ENCODE results near the gene ZBP1.
A peak's percentile ranks its signal among the peaks of the same experiment; 100 is the strongest.
"Not testable (repeated sequence)": the region's sequence is repeated elsewhere in the genome, so short reads cannot be mapped to it uniquely, and the experiment has no call there.

Gene ZBP1

DNA sequence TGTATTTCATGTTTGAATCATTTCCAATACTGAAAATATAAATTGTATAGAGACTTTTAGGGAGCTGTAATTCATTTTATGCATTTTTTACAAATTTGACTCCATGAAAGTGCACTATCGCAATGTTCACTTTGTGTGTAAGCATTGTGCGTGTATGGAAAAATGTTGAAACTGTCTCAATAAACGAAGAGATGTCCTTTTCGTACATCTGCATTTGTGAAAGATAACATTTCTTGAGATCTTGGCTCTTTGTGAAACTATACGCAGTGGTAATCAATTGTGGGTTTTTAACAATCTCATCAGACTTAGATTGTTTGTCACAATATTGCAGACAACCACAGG is 18.6 kb upstream of the ZBP1 start:
- DNase-seq = no peak

DNA sequence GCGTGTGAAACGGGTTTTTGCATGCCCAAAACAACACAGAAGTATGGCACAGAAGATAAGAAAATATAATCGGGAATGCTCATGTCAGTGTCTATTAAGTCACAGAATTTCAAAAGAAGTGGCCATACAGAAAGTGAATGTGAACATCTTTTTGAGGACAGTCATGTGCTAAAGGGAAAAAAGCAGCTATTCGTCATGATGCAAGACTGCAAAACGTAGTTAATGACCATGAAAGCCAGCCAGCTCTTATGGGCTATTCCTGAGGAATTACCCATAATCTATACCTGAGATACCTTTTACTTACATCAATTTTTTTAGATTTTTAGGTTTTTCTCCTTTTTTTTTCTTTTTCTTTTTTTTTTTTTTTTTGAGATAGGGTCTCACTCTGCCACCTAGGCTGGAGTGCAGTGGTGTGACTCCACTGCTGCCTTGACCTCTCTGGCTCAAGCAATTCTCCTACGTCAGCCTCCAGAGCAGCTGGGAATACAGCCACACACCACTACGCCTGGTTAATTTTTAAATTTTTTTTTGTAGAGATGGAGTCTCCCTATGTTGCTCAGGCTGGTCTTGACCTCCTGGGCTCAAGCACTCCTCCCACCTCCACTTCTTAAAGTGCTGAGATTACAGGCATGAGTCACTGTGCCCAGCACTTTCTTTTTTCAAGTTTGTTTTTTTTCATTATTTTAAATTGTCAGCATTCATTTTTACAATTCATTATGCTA is 18.1 kb upstream of the ZBP1 start:
- DNase-seq = no peak

DNA sequence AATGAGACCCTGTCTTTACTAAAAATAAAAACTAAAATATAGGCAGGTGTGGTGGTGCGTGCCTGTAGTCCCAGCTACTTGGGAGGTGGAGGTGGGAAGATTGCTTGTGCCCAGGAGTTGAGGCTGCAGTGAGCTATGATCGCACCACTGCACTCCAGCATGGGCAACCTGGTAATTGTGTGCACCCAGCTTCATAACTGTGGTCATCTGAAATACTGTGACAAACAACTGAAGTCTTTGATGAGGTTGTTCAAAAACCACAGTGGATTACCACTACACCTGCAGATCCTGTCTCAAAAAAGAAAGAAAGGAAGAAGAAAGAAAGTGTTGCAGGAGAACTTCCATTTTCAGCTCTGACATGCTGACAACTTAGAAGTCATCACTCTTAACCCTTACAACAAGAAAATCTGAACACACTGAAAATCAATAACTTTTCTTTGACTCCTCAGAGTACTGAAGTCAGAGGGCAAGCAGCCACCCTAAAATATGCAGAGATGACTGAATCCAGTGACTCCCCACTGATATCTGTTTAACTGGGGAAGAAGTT is 13.8 kb upstream of the ZBP1 start:
- no peak for DNase-seq

DNA sequence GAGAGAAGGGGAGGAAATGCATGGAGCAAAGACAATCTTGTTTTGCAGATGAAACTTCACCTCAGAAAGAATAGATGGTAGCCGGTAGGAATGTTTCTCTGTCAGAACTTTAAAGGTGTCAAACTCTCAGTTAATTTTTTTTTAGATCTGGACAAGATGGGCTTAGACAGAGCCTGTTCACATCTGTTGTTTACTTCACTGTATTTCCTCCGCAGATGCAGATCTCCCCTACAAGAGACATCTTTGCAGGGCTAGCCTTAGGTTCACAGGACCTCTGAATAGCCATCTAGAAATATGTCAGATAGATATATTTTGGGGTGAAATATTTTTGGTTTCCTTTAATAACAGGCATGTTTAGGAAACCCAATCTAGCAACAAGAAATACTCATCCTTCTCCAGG is 12.1 kb upstream of the ZBP1 start:
- DNase-seq = no peak

DNA sequence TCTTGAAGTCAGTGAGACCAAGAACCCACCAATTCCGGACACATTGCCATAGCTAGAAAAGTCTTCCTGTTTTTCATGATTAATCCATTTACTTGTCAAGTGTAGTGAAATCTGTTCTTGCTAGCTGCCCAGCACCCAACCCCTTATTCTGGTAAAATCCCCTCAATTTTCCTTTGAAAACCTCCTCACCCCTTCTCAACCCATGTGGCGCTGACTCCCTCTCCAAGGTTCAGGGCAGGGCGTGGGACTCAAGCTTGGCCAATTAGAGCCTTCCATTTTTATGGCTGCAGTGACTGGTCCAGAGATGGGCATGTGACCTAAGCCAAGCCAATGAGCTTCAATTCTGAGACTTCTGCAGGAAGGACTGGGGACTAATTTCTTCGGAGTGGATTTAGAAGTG is 9.8 kb upstream of the ZBP1 start:
- DNase-seq = no peak

DNA sequence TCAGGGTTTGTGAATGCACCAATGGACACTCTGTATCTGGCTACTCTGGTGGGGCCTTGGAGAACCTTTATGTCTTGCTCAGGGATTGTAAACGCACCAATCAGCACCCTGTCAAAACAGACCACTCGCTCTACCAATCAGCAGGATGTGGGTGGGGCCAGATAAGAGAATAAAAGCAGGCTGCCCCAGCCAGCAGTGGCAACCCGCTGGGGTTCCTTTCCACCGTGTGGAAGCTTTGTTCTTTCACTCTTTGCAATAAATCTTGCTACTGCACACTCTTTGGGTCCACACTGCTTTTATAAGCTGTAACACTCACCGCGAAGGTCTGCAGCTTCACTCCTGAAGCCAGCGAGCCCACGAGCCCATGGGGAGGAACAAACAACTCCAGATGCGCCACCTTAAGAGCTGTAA is 9.3 kb upstream of the ZBP1 start:
- not testable (repeated sequence) for DNase-seq

DNA sequence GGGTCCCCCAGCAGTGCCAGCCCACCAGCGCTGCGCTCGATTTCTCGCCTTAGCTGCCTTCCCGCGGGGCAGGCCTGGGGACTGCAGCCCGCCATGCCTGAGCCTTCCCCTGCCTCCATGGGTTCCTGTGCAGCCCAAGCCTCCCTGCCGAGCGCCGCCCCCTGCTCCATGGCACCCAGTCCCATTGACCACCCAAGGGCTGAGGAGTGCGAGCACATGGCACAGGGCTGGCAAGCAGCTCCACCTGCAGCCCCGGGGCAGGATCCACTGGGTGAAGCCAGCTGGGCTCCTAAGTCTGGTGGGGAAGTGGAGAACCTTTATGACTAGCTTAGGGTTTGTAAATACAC is 8.7 kb upstream of the ZBP1 start:
- not testable (repeated sequence) for DNase-seq

DNA sequence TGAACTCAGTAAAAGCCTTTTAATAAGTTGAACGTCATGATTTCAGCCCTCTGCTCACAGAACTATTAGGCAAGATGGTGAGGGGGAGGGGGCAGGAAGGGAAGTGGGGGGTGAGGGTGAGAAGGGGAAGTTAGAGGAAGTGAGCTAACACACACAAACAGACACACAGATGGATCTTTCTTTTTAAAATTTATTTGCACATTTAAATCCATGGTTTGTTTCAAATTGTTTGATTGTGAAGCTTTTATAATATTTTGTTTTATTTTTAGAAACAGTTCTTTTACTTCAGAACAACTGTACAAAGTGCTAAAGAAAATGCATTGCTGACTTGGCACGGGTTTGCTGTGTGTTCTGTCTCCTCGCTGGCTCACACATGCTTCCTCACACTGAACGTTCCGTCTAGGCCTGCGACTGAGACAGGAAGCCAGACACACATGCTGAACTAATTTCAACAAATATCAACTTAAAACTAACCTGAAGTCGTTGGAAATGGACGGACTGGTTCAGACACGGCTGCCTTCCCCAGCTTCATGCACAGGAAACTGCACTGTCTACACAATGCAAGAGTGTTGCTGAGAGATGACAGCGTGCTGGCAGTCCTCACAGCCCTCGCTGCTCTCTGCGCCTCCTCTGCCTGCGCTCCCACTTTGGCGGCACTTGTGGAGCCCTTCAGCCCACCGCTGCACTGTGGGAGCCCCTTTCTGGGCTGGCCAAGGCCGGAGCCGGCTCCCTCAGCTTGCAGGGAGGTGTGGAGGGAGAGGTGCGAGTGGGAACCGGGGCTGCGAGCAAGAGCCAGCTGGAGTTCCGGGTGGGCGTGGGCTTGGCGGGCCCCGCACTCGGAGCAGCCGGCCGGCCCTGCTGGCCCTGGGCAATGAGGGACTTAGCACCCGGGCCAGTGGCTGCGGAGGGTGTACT is 8.1 kb upstream of the ZBP1 start:
- DNase-seq = peak; percentile 68

DNA sequence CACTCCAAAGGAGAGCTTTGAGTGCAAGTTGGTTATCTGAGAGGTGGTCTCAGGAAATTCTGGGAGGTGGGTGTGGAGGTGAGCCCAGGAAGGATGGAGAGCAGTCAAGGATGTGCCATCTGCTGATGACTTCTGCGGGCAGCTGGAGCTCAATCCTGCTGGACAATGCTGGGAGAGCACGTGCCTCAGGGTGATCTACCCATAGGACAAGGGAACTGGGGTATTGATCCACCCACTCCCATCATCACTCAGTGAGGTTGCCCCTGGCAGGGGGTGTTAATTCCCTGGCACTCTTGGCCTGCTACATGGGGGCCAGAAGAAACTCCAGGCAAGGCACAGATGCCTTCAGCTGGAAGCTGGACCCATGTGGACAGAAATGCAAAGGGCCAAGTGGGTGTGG is 7.1 kb upstream of the ZBP1 start:
- no peak for DNase-seq

DNA sequence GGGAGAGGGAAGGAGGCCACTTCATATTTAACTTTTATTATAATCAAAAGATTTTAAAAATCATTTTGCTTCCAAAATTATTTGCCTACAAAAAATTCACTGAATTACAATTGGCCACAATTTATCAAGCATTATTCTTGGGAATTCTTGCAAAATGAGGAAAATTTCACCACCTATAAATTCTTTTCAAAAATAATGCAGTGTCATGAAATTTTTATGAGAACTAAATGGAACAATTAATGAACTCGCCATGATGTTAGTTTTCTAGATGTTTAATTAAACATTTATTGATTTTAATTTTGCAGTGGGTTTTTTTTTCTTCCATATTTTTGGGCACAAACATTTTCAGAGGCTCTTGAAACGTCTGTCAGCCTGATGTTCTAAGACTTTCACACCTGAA is 5.8 kb upstream of the ZBP1 start:
- no peak for DNase-seq

DNA sequence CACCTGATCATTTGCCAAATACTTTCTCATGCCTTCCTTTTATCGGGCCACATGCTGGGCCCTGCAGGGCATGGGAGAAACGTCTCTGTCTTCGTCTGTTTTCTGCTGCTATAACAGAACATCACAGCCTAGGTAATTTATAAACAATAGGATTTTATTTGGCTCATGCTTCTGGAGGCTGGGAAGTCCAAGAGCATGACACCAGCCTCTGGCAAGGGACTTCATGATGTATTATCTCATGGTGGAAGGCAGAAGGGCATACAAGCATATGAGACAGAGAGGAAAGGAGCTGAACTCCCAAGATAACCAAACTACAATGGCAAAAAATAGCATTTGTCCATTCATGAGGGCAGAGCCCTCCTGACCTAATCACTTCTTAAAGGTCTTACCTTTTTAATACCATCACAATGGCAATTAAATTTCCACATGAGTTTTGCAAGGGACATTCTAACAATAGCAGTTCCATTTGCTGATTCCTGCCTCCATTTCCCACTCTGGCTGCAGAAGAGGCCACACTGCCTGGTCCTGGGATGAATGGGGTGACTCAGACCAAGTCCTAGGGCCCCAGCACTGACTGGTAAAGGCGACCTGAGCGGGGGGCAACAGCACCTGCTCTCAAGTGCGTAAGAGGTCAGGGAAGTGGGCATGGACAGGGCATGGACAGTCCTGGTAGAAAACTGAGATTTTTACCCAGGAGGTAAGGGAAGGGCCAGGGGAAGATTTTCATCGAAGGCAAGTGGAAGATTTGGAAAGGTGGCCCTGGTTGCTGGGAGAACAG is 5.1 kb upstream of the ZBP1 start:
- no peak for DNase-seq

DNA sequence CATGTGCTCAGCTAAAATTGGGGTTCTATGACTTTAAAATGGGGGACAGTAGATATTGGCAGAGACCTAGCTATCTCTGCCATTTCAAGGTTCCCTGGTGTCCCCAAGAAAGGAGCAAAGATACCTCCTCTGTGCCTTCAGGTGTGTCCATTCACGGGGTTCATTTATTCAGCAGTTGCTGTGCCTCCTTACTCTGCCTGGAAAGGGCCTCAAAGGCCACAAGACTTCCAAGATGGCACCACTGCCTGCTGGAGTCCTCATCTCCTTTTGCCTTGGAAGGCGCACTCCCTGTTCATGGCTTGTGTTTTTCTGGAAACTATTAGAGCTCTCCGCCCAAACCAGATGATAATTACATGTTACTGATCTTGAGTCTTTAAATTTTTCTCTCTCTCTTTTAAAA is 3.9 kb upstream of the ZBP1 start:
- no peak for DNase-seq

DNA sequence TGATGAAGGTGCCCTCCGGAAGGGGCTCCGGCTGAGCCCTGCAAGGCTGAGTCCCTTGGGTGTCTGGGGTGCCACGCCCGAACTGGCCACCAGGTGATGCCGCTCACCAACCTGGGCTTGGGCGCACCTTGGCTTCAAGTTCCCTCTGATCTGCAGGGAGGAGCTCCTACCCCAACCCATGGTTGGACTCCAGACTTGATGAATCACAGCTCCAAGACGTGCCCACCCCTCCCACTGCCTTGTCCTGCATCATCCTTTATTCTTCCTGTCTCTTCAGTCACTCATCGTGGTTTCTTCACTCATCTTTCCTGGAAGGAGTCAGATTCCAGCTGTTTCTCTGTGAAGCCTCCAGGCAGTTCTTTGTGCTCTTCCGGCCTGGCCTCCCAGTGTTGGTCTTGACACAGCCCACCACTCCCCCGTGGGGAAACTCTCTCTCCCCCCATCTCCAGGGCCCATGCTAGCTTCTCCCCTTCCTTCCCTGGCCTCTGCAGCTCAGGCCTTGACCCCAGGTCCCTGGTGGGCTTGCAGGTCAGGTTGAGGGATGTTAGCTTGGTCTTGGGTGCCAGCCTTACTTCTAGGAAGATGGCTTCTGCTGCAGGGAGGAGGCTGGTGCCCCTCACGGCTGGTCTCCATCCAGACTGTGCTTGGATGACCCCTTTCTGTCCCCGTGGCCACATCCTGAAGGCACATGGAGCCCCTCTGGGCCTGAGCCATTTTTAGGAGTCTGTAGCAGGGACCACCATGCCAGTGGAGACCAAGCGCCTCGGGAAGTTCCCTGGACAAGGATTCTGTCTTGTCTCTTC is 2.6 kb upstream of the ZBP1 start:
- peak; percentile 78 for DNase-seq

DNA sequence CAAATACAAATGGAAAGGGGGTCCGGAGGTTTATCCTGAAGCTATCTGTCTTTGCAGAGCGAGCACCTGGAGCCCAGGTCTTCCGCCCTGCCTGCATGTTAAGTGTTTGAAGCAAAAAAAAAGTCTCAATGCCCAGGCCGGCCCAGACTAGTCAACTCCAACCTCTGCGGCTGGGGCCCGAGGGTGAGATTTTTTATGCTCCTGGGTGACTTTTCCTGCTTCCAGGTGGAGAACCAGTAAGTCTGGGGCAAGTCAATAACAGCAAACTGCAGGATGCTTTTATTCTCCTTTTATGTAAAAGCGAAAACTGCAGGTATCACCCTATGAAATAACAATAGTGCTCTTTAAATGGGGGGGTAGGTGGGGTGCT is 2.0 kb upstream of the ZBP1 start:
- DNase-seq = no peak

DNA sequence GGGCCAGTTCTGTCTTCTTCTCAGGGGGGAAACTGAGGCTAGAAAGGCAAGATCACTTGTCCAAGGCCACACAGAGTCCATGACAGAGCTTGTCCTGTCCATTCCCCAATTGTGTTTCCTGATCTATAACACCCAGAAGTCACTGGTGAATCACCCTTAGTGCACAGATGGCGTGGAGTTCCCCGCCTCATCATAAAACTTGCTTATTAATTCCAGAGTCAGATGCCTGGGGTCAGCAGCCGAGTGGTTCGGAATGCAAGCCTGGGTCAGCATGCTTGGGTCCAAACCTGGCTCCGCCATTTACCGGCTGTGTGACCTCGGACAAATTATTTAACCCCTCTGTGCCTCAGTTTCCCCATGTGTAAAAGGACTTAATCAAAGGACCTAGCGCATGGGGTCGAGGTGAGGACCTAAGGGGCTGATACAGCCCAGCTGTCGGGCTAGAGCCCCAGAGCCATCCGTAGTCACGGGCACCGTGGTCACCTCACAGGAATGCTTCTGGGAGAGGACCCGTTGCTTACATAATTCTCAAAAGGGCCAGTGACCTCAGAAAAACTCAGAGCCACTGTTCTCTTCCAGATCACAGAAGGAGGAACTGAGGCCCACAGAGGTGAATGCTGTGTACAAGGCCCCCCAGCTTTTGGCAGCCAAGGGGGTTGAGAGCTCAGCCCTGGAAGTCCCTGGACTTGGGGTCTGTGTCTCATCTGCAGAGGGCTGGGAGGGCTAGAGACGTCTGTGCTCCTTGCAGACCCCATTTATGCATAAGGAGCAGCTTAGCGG is 1.4 kb upstream of the ZBP1 start:
- no peak for DNase-seq

DNA sequence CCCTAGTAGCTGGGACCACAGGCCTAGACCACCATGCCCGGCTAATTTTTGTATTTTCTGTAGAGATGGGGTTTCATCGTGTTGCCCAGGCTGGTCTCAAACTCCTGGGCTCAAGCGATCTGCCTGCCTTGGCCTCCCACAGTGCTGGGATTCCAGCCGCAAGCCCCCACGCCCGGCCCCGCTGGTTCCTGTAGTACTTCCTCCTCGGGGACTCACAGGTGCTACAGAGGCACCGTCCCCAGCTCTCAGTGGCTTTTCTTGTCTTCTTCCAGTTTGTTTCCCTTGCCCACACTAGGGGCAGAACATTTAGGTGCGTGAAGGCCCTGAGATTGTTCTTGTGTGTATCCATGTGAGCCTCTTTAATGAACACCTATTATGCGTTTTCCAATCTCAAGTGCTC is 773 bp upstream of the ZBP1 start:
- no peak for DNase-seq

DNA sequence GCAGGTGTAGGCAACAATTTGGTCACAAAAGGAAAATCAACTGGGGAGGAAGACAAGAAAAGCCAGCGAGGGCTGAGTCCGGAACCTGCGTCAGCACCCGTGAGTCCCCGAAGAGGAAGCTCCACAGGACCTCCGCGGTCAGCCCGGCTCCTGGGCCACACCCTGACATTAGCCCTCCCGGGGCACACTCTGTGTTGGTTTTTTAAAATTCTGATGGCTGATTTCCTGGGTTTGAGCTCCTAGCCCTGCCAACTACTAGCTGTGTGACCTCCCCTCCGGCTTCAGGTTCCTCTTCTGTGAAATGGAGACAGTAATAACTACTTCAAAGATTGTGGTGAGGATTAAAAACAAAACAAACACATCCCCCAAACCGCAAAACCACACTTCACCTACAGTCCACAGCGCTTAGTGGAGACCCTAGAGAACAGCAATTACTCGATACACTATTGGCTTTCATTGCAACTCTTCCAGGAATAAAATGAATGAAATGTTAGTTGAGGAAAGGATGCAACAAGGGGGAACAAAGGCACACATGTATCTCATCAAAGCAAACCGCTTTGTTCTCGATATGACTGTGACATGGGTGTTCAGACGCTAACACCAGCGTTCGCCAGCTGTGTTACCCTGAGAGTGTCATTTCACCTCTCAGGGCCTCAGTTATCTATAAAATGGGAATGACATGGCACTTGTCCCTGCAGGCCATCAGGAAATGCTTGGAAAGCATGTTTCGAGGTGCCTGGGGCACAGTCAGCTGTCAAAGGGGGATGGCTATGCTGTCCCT is 985 bp downstream of the ZBP1 start:
- DNase-seq = no peak

DNA sequence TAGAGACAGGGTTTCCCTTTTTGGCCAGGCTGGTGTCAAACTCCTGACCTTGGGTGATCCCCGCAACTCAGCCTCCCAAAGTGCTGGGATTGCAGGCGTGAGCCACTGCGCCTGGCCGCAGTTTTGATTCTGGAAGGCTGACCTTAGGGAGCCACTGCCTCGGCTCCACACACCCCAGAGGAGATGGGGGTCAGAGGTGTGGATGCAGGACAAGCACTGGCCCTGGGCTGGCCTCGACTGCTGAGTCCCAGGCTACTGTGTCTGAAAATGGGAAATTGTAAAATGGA is 1.5 kb downstream of the ZBP1 start:
- DNase-seq = no peak

DNA sequence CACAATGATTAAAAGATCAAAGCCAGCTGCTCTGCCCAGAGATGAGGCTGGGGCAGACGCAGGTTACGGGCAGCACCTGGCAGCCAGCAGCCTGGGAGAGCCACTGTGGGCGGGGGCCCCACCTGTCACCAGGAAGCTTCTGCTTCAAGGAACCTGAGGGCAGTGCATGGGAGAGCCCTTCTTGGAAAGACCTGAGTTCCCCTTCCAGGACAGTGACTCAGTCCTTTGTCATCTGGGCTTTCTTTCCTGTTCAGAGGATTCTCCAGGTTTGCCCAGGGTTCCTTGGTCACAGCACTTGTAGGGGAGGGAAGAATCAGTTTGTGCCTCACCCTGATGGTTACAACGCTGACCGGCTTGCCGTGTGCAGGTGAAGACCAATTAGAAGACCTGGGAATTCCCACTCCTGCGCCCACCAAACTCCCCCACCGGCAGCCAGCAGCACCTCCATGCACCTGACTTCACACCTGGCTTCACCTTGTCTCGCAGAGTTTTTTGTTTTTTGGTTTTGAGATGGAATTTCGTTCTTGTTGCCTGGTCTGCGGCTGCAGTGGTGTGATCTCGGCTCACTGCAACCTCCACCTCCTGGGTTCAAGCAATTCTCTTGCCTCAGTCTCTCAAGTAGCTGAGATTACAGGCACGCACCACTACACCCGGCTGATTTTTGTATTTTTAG is 2.0 kb downstream of the ZBP1 start:
- no peak for DNase-seq

DNA sequence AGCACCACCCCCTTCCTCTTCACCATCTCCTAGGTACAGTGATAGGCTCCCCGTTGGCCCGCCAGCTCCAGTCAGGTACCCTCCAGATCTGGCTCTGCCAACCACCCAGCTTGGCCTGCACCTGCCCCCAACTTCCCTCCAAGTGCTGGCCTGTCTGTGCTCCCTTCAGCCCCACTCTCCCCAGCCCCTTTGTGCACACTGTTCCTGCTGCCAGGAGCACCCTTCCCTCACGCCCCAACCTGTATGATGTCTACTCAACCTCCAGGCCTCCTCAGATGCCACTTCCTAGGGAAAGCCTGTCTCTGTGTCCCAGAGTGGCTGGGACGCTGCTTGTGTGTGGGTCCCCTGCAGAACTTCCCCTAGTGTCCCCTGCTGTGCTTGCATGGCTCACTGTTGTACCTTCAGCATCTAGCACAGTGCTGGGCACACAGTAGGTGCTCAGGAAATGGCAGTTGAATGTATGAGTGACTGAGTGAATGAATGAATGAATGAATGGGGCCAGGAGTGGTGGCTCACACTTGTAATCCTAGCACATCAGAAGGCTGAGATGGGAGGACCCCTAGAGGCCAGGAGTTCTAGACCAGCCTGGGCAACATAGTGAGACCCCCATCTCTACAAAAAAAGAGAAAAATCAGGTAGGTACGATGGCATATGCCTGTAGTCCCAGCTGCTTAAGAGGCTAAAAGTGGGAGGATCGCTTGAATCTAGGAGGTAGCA is 3.0 kb downstream of the ZBP1 start:
- DNase-seq = no peak

Data from fibroblast of skin of right quadriceps (primary cell).